CD4-positive, alpha-beta T cell (primary cell): ENCODE data around the gene ING4. TPM values are rescaled to one million over a fixed set of nuclear protein-coding genes. Genes with fewer than 3 reads are reported as not detected.

Source experiments
- ATAC-seq: fragments of 200-7000 bp; cut with Tn5 transposase; one replicate; pipeline ENCODE4 v1.10.0; 2022; ENCODE audit warnings: mild to moderate bottlenecking; ENCODE audit not compliant: poor library complexity
- CTCF ChIA-PET: fragments of 350-600 bp; sonication (Branson Sonifier 250); formaldehyde crosslinking; loops from one replicate; lab custom pipeline; 2021; ENCODE audit warnings: antibody characterized with exemption, inconsistent platforms; lab: Charles Lee
- POLR2A ChIA-PET: fragments of 350-600 bp; sonication (Branson Sonifier 250); formaldehyde crosslinking; loops from one replicate; lab custom pipeline; 2021; ENCODE audit warnings: antibody characterized with exemption, inconsistent platforms; lab: Charles Lee
- DNase-seq, 14 experiments: peaks; one replicate each; pipeline ENCODE4 v3.0.0-alpha.2; 2013 to 2020; ENCODE audit warnings: mixed read lengths in 2 of 14
- H3K27ac ChIP-seq, 2 donors: one replicate each; pipeline versions ENCODE4 v1.5.1 to v1.7.0; 2013; ENCODE audit warnings: low read length in 2 of 2, low read depth in 1 of 2, mild to moderate bottlenecking in 1 of 2
- H3K27me3 ChIP-seq, 2 experiments: 1 replicate in 1 of 2; 2 replicates in 1 of 2; pipeline versions ENCODE4 v1.6.1 to v1.7.0; 2013; ENCODE audit warnings: low read length in 2 of 2, control low read depth in 1 of 2, mild to moderate bottlenecking in 1 of 2, moderate library complexity in 1 of 2; ENCODE audit not compliant: insufficient read depth in 2 of 2, control insufficient read depth in 1 of 2
- H3K36me3 ChIP-seq: one replicate; pipeline ENCODE4 v1.6.1; 2013; ENCODE audit warnings: low read length, control low read depth; ENCODE audit not compliant: insufficient read depth
- H3K4me1 ChIP-seq: one replicate; pipeline ENCODE4 v1.6.1; 2013; ENCODE audit warnings: low read length, control low read depth; ENCODE audit not compliant: insufficient read depth
- H3K4me3 ChIP-seq: one replicate; pipeline ENCODE4 v1.5.1; 2013; ENCODE audit warnings: mild to moderate bottlenecking, low read length, moderate library complexity
- H3K9me3 ChIP-seq, 2 experiments: 1 replicate in 1 of 2; 2 replicates in 1 of 2; pipeline versions ENCODE4 v1.6.1 to v1.7.0; 2013; ENCODE audit warnings: low read length in 2 of 2, mild to moderate bottlenecking in 2 of 2, control low read depth in 1 of 2, moderate library complexity in 1 of 2; ENCODE audit not compliant: control insufficient read depth in 1 of 2, insufficient read depth in 1 of 2
- H3K27ac Mint-ChIP-seq: one replicate; pipeline ENCODE4 v1.8.0; 2020; ENCODE audit warnings: mixed read lengths
- H3K27me3 Mint-ChIP-seq: one replicate; pipeline ENCODE4 v1.8.0; 2021; ENCODE audit warnings: mixed read lengths
- H3K36me3 Mint-ChIP-seq: one replicate; pipeline ENCODE4 v1.8.0; 2021; ENCODE audit warnings: low read depth, mixed read lengths
- H3K4me1 Mint-ChIP-seq: one replicate; pipeline ENCODE4 v1.8.0; 2021; ENCODE audit warnings: low read depth, mixed read lengths
- H3K4me3 Mint-ChIP-seq: one replicate; pipeline ENCODE4 v1.8.0; 2020; ENCODE audit warnings: mild to moderate bottlenecking, mixed read lengths
- H3K9me3 Mint-ChIP-seq: one replicate; pipeline ENCODE4 v1.8.0; 2020; ENCODE audit warnings: mixed read lengths
- CTCF ChIP-seq: fragments of 200-600 bp; IDR thresholded peaks from one replicate; pipeline ENCODE4 v1.8.0; 2022; ENCODE audit warnings: antibody characterized with exemption, mild to moderate bottlenecking
- intact Hi-C, 2 experiments: fragments of 100-400 bp; cut with DNase I in 1 of 2; cut with micrococcal nuclease in 1 of 2; formaldehyde crosslinking; loops; one replicate each; pipeline versions ENCODE4 v1.15.1 to v1.9.0; 2023 to 2025; cut with DNase I, micrococcal nuclease
- total RNA-seq, 174 experiments: library from RNA in 2 of 174; stranded (reverse) in 2 of 174; gene quantifications; one replicate each; pipeline ENCODE4 v1.2.3 and lab custom pipeline; 2021 to 2026

Gene ING4
- total RNA-seq, 2 experiments from 2014 or later = 13.8 to 17.4 TPM

GRCh38 chr12:6607751-6608591 is 54.9 kb downstream of the ING4 start:
- intact Hi-C loops = loop anchor here in 1 of 2 experiments (2.0 to 5.0 kb wide), 5 partner anchors 23 to 184 kb away; partner anchors contain the start of genes ING4, NOP2 and ZNF384
- DNase-seq = peak in 12 of 14 experiments; percentile 24 to 89 (median 51)
- H3K27me3 ChIP-seq = no peaks in the 10 kb centered on the region
- H3K27ac Mint-ChIP-seq = no peak overlapping the region
- no peak overlapping the region for H3K4me3 ChIP-seq
- H3K36me3 ChIP-seq = peaks cover 6% of the 10 kb centered on the region
- ChIA-PET POLR2A (interaction anchor here (0.6 to 1.5 kb wide), 9 partner anchors 9 to 264 kb away, joined by 3 to 9 read pairs (median 3); partner anchors contain the start of genes CD4, NOP2, SPSB2 and VAMP1), CTCF (interaction anchor here (1.2 kb wide), 1 partner anchor 53 kb away, joined by 3 read pairs; no protein-coding TSS in a partner anchor)
- H3K9me3 Mint-ChIP-seq = no peaks in the 10 kb centered on the region
- peak overlapping the region; percentile 63 to 94 for H3K27ac ChIP-seq
- no peak for TF ChIP-seq CTCF
- peaks cover 54% of the 10 kb centered on the region for H3K4me1 Mint-ChIP-seq
- H3K4me3 Mint-ChIP-seq = no peak overlapping the region
- no peaks in the 10 kb centered on the region for H3K27me3 Mint-ChIP-seq
- H3K4me1 ChIP-seq = peaks cover 71% of the 10 kb centered on the region
- peak; percentile 59 for ATAC-seq
- no peaks in the 10 kb centered on the region for H3K9me3 ChIP-seq
- H3K36me3 Mint-ChIP-seq = peaks cover 22% of the 10 kb centered on the region

GRCh38 chr12:6606331-6607131 is 56.4 kb downstream of the ING4 start:
- peak overlapping the region; percentile 88 for H3K27ac Mint-ChIP-seq
- H3K4me3 Mint-ChIP-seq = no peak overlapping the region
- DNase-seq = peak; percentile 41 to 82 (median 63)
- H3K4me1 Mint-ChIP-seq = peaks cover 54% of the 10 kb centered on the region
- ATAC-seq = peak; percentile 23
- no peaks in the 10 kb centered on the region for H3K9me3 ChIP-seq
- intact Hi-C loops = loop anchor here in 1 of 2 experiments (5.0 kb wide), 2 partner anchors 39 to 186 kb away; partner anchors contain the start of gene NOP2
- no peak for TF ChIP-seq CTCF
- CTCF ChIA-PET = interaction anchor here (1.0 to 1.2 kb wide), 2 partner anchors 14 to 57 kb away, joined by 3 read pairs; partner anchors contain the start of gene ING4
- peak overlapping the region; percentile 93 to 94 for H3K27ac ChIP-seq
- peaks cover 69% of the 10 kb centered on the region for H3K4me1 ChIP-seq
- H3K9me3 Mint-ChIP-seq = no peaks in the 10 kb centered on the region
- no peaks in the 10 kb centered on the region for H3K27me3 Mint-ChIP-seq
- POLR2A ChIA-PET = interaction anchor here (1.1 to 2.1 kb wide), 10 partner anchors 14 to 337 kb away, joined by 3 to 11 read pairs (median 4); partner anchors contain the start of genes C12orf57, CD4, COPS7A and GAPDH
- H3K36me3 ChIP-seq = peaks cover 18% of the 10 kb centered on the region
- H3K27me3 ChIP-seq = no peaks in the 10 kb centered on the region
- H3K36me3 Mint-ChIP-seq = peaks cover 37% of the 10 kb centered on the region
- H3K4me3 ChIP-seq = peak overlapping the region; percentile 66
